Measurements from ENCODE around the gene SLC9A7.

Gene SLC9A7

GRCh38 chrX:46597208-46597607 lies 161.7 kb downstream of the SLC9A7 start:
- no peak for DNase-seq

- DNase-seq = no peak
Measured at GRCh38 chrX:46595084-46595483, 163.8 kb downstream of the SLC9A7 start.

- no peak for DNase-seq
Measured at GRCh38 chrX:46589977-46590723, 168.8 kb downstream of the SLC9A7 start.

- no peak for DNase-seq
Measured at GRCh38 chrX:46588263-46588662, 170.7 kb downstream of the SLC9A7 start.

- no peak for DNase-seq
Measured at GRCh38 chrX:46587753-46588171, 171.2 kb downstream of the SLC9A7 start.

- DNase-seq = no peak
Measured at GRCh38 chrX:46587158-46587557, 171.8 kb downstream of the SLC9A7 start.

- DNase-seq = no peak
Measured at GRCh38 chrX:46584736-46585135, 174.2 kb downstream of the SLC9A7 start.

GRCh38 chrX:46582966-46583365 lies 176.0 kb downstream of the SLC9A7 start:
- DNase-seq = no peak

- DNase-seq = no peak
Measured at GRCh38 chrX:46582325-46582724, 176.6 kb downstream of the SLC9A7 start.

GRCh38 chrX:46580613-46581012 lies 178.3 kb downstream of the SLC9A7 start:
- no peak for DNase-seq

- DNase-seq = no peak
Measured at GRCh38 chrX:46579250-46579649, 179.7 kb downstream of the SLC9A7 start.

GRCh38 chrX:46577221-46578005 lies 181.5 kb downstream of the SLC9A7 start:
- no peak for DNase-seq

- DNase-seq = no peak
Measured at GRCh38 chrX:46576458-46576857, 182.5 kb downstream of the SLC9A7 start.

- DNase-seq = no peak
Measured at GRCh38 chrX:46575991-46576392, 182.9 kb downstream of the SLC9A7 start.

GRCh38 chrX:46575586-46575985 lies 183.3 kb downstream of the SLC9A7 start:
- no peak for DNase-seq

- no peak for DNase-seq
Measured at GRCh38 chrX:46574774-46575381, 184.0 kb downstream of the SLC9A7 start.

- no peak for DNase-seq
Measured at GRCh38 chrX:46573892-46574773, 184.8 kb downstream of the SLC9A7 start.

GRCh38 chrX:46573331-46573891 lies 185.5 kb downstream of the SLC9A7 start, which contains the start of gene CHST7:
TSS of gene CHST7 (plus strand) at chrX:46573765. CDS start at chrX:46573932, 167 bp downstream.
- peak; percentile 42 for DNase-seq

- no peak for DNase-seq
Measured at GRCh38 chrX:46572340-46572936, 186.5 kb downstream of the SLC9A7 start.

- no peak for DNase-seq
Measured at GRCh38 chrX:46571423-46572339, 187.2 kb downstream of the SLC9A7 start.

- DNase-seq = no peak
Measured at GRCh38 chrX:46569621-46570020, 189.3 kb downstream of the SLC9A7 start.

Data from NCI-H524 treated with DMSO at 0.1 percent for 48 hours (cell line).